ENCODE measurements around the gene RPL31. TPM values are rescaled to one million over a fixed set of nuclear protein-coding genes. Genes with fewer than 3 reads are reported as not detected.

RPL31 gene
- total RNA-seq, 1 experiment from 2014 or later, result 682 TPM

GRCh38 chr2:100993294-100993693 is 8.8 kb upstream of the RPL31 start:
- DNase-seq (ENCODE audit: low read depth, low spot score) (no peak), ATAC-seq (no peak)
- no TSS peak for BruUV-seq (replicated peaks)
- H3K9me3 ChIP-seq (ENCODE audit: control insufficient read depth, insufficient read depth, low read depth, low read length), result no peaks in the 10 kb centered on the region
- ChIA-PET CTCF (no interaction called here), POLR2A (no interaction called here)
- H3K27ac ChIP-seq (ENCODE audit: low read length), result no peak overlapping the region
- H3K36me3 ChIP-seq (ENCODE audit: control insufficient read depth, insufficient read depth, low read length), result no peaks in the 10 kb centered on the region
- H3K4me3 ChIP-seq (ENCODE audit: low read depth in 2 of 2, low read length in 2 of 2), result no peak overlapping the region
- in situ Hi-C loops (cut with HindIII; ENCODE audit: low pct_unique_long_range_greater_than_20kb, low sequenced_read_pairs) (no loop called here), intact Hi-C loops (cut with micrococcal nuclease; ENCODE audit: unreplicated experiment) (no loop called here)
- no peaks in the 10 kb centered on the region for H3K4me1 ChIP-seq (ENCODE audit: control insufficient read depth, insufficient read depth, low read length)
- TF ChIP-seq POLR2AphosphoS5 (IDR thresholded peaks at IDR 0.05; ENCODE audit: low read depth, low read length) (no peak), SIN3A (IDR thresholded peaks at IDR 0.05; ENCODE audit: borderline replicate concordance, insufficient read depth, low read depth, low read length) (no peak), REST (IDR thresholded peaks at IDR 0.05; ENCODE audit: insufficient read depth in 1 of 2, low read depth in 2 of 2, low read length in 1 of 2) (no peak), TCF7L2 (IDR thresholded peaks at IDR 0.05; ENCODE audit: low read depth, low read length) (no peak)
- TF ChIP-seq, protein P1, sequence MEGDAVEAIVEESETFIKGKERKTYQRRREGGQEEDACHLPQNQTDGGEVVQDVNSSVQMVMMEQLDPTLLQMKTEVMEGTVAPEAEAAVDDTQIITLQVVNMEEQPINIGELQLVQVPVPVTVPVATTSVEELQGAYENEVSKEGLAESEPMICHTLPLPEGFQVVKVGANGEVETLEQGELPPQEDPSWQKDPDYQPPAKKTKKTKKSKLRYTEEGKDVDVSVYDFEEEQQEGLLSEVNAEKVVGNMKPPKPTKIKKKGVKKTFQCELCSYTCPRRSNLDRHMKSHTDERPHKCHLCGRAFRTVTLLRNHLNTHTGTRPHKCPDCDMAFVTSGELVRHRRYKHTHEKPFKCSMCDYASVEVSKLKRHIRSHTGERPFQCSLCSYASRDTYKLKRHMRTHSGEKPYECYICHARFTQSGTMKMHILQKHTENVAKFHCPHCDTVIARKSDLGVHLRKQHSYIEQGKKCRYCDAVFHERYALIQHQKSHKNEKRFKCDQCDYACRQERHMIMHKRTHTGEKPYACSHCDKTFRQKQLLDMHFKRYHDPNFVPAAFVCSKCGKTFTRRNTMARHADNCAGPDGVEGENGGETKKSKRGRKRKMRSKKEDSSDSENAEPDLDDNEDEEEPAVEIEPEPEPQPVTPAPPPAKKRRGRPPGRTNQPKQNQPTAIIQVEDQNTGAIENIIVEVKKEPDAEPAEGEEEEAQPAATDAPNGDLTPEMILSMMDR (IDR thresholded peaks at IDR 0.05), result no peak
- H3K27me3 ChIP-seq (ENCODE audit: control insufficient read depth, insufficient read depth, low read length), result no peaks in the 10 kb centered on the region

DNA sequence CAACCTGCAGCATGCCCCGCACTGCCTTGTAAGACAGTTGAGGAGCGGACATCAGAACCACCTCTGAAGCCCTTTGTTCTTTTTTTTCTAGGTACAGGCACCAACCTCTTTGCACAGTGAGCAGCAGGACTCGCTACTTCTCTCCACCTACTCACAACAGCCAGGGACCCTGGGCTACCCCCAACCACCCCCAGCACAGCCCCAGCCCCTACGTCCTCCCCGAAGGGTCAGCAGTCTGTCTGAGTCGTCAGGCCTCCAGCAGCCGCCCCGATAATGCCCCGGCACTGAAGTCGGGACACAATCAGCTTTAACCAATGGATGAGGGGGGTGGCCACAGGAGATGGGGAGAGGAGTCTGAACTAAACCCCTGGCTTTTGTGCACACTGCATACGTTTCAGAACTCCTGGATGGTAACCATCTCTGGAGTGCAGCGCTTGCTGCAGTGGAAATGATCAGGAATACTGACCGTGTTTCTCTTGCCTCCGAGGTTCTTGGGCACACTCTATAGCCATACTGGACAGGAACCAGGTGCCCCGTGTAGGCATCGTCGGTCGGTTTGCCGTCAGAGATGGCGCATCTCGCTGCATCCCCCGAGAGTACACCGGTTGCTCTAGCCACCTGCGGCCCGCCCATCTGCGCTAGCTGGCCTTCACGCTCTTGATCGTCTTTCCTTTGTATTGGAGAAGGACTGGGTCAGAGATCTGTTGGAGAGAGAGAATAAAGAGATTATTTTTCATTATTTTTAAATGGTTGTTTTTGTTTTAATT is 6.6 kb upstream of the RPL31 start:
- no TSS peak for BruUV-seq (replicated peaks)
- TF ChIP-seq, protein P1 (IDR thresholded peaks at IDR 0.05), result no peak
- no peak for TF ChIP-seq REST (IDR thresholded peaks at IDR 0.05; ENCODE audit: insufficient read depth in 1 of 2, low read depth in 2 of 2, low read length in 1 of 2)
- no peak for TF ChIP-seq TCF7L2 (IDR thresholded peaks at IDR 0.05; ENCODE audit: low read depth, low read length)
- TF ChIP-seq POLR2AphosphoS5 (IDR thresholded peaks at IDR 0.05; ENCODE audit: low read depth, low read length), result no peak
- TF ChIP-seq SIN3A (IDR thresholded peaks at IDR 0.05; ENCODE audit: borderline replicate concordance, insufficient read depth, low read depth, low read length), result no peak
- Histone ChIP-seq H3K27ac (ENCODE audit: low read length) (no peak overlapping the region), H3K4me3 (ENCODE audit: low read depth in 2 of 2, low read length in 2 of 2) (no peak overlapping the region), H3K36me3 (ENCODE audit: control insufficient read depth, insufficient read depth, low read length) (no peaks in the 10 kb centered on the region), H3K4me1 (ENCODE audit: control insufficient read depth, insufficient read depth, low read length) (no peaks in the 10 kb centered on the region), H3K9me3 (ENCODE audit: control insufficient read depth, insufficient read depth, low read depth, low read length) (no peaks in the 10 kb centered on the region), H3K27me3 (ENCODE audit: control insufficient read depth, insufficient read depth, low read length) (no peaks in the 10 kb centered on the region)
- CTCF ChIA-PET, result no interaction called here
- in situ Hi-C loops (cut with HindIII; ENCODE audit: low pct_unique_long_range_greater_than_20kb, low sequenced_read_pairs), result no loop called here
- intact Hi-C loops (cut with micrococcal nuclease; ENCODE audit: unreplicated experiment), result no loop called here
- POLR2A ChIA-PET, result no interaction called here
- DNase-seq (ENCODE audit: low read depth, low spot score) (no peak), ATAC-seq (no peak; the same call in 1 of the 2 replicates)

Measured in Panc1 (cell line).